ENCODE results near the gene SLC48A1.

The SLC48A1 gene

DNA sequence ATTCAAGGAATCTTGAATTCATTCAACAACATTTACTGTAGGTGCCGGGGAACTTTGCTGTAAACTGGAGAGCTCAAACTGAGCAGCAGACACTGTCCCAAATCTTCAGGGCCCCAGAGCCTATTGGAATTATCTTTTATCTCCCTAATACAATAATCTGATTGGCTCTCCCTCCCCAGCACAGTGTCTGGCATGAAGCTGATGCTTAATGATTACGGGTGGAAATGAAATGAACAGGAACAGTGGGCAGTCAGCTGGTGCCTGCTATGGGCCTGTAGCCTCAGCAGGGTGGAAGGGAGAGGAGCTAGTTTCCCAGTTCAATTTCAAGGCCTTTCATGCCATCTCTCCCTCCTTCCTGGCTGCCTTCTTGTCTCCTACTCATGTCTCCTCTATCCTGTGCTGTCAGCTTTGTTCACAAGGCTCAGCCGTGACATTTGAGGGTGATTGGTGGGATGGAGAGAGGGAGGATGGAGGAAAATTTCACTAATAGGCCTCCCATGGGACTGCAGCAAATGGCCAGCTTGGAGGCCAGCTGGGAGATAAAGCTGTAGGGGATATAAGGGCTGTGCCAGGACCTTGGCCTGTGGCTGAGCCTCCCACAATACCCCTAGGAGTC lies 10.1 kb upstream of the SLC48A1 start:
- TF ChIP-seq, protein P1, sequence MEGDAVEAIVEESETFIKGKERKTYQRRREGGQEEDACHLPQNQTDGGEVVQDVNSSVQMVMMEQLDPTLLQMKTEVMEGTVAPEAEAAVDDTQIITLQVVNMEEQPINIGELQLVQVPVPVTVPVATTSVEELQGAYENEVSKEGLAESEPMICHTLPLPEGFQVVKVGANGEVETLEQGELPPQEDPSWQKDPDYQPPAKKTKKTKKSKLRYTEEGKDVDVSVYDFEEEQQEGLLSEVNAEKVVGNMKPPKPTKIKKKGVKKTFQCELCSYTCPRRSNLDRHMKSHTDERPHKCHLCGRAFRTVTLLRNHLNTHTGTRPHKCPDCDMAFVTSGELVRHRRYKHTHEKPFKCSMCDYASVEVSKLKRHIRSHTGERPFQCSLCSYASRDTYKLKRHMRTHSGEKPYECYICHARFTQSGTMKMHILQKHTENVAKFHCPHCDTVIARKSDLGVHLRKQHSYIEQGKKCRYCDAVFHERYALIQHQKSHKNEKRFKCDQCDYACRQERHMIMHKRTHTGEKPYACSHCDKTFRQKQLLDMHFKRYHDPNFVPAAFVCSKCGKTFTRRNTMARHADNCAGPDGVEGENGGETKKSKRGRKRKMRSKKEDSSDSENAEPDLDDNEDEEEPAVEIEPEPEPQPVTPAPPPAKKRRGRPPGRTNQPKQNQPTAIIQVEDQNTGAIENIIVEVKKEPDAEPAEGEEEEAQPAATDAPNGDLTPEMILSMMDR (IDR thresholded peaks at IDR 0.05; ENCODE audit: low read depth, low read length, missing control alignments), result no peak
- in situ Hi-C loops (cut with HindIII; ENCODE audit: low sequenced_read_pairs), result no loop called here
- no peak for DNase-seq (ENCODE audit: low read depth)
- no peak overlapping the region for H3K4me3 ChIP-seq (ENCODE audit: low read depth, low read length)

DNA sequence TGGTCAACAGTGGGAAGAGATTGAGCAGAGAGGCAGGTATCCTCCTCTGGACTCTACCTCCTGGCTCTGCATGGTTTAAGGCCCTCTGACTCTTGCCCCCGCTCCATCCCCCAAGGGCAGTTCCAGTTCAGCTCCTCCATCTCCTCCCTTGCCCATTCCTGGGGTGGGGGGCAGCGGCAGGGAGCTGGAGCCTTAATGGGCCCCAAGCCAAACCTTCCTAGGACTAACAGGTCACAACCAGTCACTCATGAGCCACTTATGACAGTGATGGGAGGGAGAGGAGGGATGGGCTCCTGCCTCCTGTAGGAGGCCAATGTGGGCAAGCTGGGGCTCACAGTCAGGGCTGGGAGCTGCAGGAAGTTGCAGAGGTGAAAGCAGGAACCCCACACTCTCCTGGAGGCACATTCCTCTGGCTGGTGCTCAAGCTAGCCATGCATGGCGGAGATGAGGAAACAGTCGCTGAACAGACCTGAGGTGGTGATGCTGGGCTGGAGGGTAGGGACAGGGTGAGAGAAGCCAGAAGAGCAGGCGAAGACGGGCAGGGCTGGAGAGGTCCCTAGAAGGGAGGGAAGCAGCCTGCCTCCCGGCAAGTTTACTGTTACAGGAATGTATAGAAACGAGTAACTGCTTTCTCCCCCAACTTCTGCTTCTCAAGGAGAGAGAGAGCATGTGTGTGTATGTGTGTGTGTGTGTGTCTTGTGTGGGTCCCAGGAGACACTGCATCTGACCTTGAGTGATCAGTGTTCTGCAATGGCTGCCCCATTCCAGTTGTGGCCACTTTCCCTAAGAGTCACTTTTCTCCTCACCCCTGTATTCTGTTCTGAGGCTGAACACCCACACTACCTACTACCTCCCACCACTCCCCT lies 9.3 kb upstream of the SLC48A1 start:
- no peak for DNase-seq (ENCODE audit: low read depth)
- in situ Hi-C loops (cut with HindIII; ENCODE audit: low sequenced_read_pairs), result no loop called here
- H3K4me3 ChIP-seq (ENCODE audit: low read depth, low read length), result no peak overlapping the region

DNA sequence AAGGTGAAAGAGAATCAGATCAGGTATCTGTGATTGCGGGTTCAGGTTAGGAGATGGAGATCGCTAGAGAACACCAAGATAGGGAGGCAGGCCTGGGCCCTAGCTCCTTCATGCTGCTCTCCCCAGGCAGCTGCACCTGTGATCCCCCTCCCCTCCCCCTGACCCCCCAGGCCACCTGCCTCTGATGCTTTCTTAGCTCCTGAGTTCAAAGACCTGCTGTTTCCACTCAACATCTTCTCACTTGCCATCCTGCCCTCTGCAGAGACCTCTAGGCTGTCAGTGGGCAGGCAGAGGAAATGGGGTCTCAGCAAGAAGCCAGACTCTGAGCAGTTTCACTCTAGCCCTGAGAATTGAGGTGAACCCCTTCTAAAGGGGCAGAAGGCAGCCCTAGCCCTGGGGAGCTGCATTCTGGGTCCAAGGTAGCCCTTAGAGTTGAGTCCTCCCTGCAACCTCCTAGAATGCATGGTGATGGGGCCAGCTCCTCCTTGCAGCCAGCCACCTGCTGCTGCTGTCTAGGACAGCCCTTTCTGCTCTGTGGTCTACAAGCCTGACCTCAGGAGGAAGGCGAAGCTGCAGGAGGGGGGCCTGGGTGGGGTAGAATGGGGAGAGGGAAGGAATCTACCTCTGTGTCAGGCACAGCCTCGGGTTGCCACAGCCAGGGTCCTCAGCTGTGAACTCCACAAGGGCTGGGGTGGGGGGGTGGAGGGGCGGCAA lies 6.4 kb upstream of the SLC48A1 start:
- no peak overlapping the region for H3K4me3 ChIP-seq (ENCODE audit: low read depth, low read length)
- in situ Hi-C loops (cut with HindIII; ENCODE audit: low sequenced_read_pairs), result no loop called here
- TF ChIP-seq, protein P1 (IDR thresholded peaks at IDR 0.05; ENCODE audit: low read depth, low read length, missing control alignments), result no peak
- DNase-seq (ENCODE audit: low read depth), result no peak

More for the DNA sequence above, 9.3 kb upstream of the SLC48A1 start:
- TF ChIP-seq, protein P1 (IDR thresholded peaks at IDR 0.05; ENCODE audit: low read depth, low read length, missing control alignments), result no peak

DNA sequence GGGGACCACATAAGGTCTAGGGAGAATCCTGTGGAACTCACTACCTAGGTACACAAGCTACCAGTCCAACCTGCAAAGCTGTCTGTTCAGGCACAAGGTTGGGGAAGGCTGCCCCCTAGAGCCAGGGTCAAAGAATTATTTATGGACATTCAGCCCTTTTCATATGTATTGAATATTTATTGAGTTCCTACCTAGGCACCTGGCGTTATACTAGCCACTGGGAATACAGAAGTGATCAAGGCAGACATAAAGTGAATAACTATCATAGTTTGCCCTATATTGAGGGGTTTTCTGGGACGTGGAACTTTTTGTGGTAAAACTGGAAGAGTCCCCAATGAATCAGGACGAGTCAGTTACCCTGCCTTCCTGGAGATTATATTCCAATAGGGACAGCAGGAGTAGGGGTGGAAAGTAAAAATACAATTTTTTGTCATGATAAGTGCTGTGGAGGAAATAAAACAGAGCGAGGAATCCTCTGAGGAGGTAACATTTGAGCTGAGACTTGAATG lies 5.8 kb upstream of the SLC48A1 start:
- DNase-seq (ENCODE audit: low read depth), result no peak
- H3K4me3 ChIP-seq (ENCODE audit: low read depth, low read length), result no peak overlapping the region
- TF ChIP-seq, protein P1 (IDR thresholded peaks at IDR 0.05; ENCODE audit: low read depth, low read length, missing control alignments), result peak; percentile 44
- in situ Hi-C loops (cut with HindIII; ENCODE audit: low sequenced_read_pairs), result no loop called here

DNA sequence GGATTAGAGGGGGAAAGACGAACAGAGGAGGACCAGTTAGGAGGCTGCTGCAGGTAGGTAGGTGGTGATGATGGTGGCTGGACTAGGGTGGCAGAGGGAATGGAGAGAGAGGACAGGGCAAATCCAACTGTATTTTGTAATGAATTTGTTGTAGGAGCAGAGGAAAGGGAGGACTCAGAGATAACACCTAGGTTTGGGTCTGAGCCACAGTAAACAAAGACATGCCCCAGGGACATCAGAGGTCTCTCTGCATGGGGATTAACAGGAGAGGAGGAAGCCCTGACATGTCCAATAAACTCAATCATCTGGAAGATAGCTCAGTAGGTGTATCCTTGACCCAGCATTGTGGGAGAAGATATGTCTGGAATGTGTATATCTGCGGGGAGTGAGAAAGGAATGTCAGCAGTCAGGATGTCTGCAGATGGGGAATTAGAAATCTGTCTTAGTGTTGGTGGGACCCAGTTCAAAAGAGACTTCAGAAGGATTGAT lies 4.7 kb upstream of the SLC48A1 start:
- H3K4me3 ChIP-seq (ENCODE audit: low read depth, low read length), result no peak overlapping the region
- in situ Hi-C loops (cut with HindIII; ENCODE audit: low sequenced_read_pairs), result no loop called here
- TF ChIP-seq, protein P1 (IDR thresholded peaks at IDR 0.05; ENCODE audit: low read depth, low read length, missing control alignments), result no peak
- peak; percentile 27 for DNase-seq (ENCODE audit: low read depth)
